Measurements from ENCODE around the gene TNS1. TPM values are rescaled to one million over a fixed set of nuclear protein-coding genes. Genes with fewer than 3 reads are reported as not detected.

The TNS1 gene
- total RNA-seq, 1 donor from 2014 or later: 0.13 TPM

DNA sequence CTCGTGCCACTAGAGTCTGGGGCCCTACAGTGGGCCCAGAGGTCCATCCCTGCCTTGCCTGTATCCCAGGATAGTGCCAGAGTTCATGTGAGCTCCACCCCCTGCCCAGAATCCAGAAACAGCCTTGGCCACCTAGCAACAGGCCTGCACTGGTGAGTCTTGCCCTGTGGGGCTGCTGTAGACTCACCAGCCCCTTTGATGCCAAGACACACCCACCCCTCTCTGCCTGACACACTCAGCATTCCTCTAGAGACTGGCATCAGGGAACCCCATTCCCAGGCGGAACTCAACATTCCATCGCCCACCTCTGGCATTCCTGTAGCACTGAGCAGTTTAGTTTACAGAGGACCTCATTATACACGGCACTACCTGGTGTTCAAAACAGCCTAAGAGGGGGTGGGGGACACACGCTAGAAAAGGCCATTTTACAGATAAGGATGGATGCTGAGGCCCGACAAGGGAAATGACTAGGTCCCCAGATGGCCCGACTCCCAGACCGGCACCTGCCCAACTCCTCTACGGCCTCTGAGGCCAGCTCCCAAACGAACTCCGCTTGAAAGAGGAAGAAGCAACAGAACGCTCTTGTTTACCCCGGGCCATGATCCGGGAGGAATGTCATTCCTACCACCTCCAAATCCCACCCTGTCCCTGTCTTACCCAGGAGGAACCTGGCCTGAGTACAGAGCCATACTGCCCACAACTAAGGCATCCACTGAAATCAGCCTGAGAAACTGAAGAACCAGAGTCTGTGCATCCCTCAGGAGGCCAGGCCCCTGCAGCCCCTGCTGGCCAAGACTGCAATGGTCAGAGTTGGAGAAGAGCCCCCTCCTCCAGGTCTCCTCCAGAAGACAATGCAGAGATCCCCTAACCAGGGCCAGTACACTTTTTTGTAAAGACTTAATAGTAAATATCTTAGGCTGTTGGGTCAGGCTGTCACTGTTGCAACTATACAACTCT lies 180.2 kb downstream of the TNS1 start:
- DNase-seq (no peak), ATAC-seq (ENCODE audit: low read depth) (no peak)
- intact Hi-C loops (cut with micrococcal nuclease): no loop called here
- TF ChIP-seq, protein P1, sequence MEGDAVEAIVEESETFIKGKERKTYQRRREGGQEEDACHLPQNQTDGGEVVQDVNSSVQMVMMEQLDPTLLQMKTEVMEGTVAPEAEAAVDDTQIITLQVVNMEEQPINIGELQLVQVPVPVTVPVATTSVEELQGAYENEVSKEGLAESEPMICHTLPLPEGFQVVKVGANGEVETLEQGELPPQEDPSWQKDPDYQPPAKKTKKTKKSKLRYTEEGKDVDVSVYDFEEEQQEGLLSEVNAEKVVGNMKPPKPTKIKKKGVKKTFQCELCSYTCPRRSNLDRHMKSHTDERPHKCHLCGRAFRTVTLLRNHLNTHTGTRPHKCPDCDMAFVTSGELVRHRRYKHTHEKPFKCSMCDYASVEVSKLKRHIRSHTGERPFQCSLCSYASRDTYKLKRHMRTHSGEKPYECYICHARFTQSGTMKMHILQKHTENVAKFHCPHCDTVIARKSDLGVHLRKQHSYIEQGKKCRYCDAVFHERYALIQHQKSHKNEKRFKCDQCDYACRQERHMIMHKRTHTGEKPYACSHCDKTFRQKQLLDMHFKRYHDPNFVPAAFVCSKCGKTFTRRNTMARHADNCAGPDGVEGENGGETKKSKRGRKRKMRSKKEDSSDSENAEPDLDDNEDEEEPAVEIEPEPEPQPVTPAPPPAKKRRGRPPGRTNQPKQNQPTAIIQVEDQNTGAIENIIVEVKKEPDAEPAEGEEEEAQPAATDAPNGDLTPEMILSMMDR (IDR thresholded peaks at IDR 0.05): no peak
- POLR2A ChIA-PET: no interaction called here
- H3K27me3 Mint-ChIP-seq: no peaks in the 10 kb centered on the region
- H3K27ac Mint-ChIP-seq: no peak overlapping the region
- no peaks in the 10 kb centered on the region for H3K9me3 Mint-ChIP-seq
- no peaks in the 10 kb centered on the region for H3K4me1 Mint-ChIP-seq
- no peaks in the 10 kb centered on the region for H3K36me3 Mint-ChIP-seq (ENCODE audit: low read depth)
- no peak overlapping the region for H3K4me3 Mint-ChIP-seq
- CTCF ChIA-PET: no interaction called here

DNA sequence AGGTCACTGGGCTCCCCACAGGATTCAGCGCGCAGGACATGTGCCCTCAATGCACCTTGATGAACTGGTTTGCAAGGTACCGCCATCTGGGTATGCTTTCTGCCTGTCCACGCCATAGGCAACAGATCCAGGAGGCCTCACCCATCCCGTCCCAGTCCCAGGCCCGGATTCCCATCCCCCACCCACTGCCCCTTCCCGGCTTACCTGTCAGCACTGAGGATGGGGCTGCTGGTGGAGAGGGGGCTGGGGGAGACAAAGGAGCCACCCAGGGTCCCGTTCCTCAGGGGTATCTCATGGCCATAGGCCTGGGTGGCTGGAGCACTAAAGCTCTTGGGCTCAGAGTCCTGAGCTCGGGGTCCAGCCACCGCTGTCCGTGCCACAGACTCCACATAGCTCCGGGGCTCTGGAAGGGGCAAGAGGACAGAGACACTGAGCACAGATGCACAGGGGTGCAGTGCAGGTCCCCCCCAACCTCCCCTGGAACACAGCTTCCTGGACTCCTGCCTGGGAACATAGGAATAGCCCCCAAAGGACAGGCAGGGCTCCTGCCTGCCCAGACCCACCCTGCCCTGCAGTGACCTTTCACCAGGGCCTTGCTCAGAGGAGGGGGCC lies 181.2 kb downstream of the TNS1 start:
- TF ChIP-seq, protein P1 (IDR thresholded peaks at IDR 0.05): no peak
- DNase-seq (no peak), ATAC-seq (ENCODE audit: low read depth) (no peak)
- ChIA-PET POLR2A (no interaction called here), CTCF (no interaction called here)
- intact Hi-C loops (cut with micrococcal nuclease): no loop called here
- Mint-ChIP-seq H3K4me1 (no peaks in the 10 kb centered on the region), H3K4me3 (no peak overlapping the region), H3K36me3 (ENCODE audit: low read depth) (no peaks in the 10 kb centered on the region), H3K9me3 (no peaks in the 10 kb centered on the region), H3K27me3 (no peaks in the 10 kb centered on the region), H3K27ac (no peak overlapping the region)

DNA sequence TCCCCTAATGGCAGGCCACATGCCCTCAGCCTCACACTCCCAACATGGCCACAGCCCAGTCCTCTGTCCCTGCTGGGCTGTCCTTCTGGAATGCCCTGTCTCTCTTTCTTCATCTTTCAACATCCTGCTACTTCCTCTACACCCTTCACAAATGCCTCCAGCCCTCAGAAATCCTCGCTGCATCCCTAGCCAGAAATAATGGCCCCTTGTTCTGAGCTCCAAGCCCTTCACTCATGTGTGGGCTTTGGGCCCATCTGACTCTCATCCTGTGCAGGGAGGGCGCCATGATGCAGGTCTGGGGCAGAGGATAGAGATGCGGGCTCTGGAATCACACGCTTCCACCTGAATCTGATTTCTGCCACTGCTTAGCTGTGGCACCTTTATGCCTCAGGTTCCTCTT lies 181.9 kb downstream of the TNS1 start:
- DNase-seq (no peak), ATAC-seq (ENCODE audit: low read depth) (no peak)
- ChIA-PET POLR2A (no interaction called here), CTCF (no interaction called here)
- Mint-ChIP-seq H3K4me1 (no peaks in the 10 kb centered on the region), H3K27me3 (no peaks in the 10 kb centered on the region), H3K27ac (no peak overlapping the region), H3K4me3 (no peak overlapping the region), H3K9me3 (no peaks in the 10 kb centered on the region), H3K36me3 (ENCODE audit: low read depth) (no peaks in the 10 kb centered on the region)
- intact Hi-C loops (cut with micrococcal nuclease): no loop called here
- TF ChIP-seq, protein P1 (IDR thresholded peaks at IDR 0.05): no peak

DNA sequence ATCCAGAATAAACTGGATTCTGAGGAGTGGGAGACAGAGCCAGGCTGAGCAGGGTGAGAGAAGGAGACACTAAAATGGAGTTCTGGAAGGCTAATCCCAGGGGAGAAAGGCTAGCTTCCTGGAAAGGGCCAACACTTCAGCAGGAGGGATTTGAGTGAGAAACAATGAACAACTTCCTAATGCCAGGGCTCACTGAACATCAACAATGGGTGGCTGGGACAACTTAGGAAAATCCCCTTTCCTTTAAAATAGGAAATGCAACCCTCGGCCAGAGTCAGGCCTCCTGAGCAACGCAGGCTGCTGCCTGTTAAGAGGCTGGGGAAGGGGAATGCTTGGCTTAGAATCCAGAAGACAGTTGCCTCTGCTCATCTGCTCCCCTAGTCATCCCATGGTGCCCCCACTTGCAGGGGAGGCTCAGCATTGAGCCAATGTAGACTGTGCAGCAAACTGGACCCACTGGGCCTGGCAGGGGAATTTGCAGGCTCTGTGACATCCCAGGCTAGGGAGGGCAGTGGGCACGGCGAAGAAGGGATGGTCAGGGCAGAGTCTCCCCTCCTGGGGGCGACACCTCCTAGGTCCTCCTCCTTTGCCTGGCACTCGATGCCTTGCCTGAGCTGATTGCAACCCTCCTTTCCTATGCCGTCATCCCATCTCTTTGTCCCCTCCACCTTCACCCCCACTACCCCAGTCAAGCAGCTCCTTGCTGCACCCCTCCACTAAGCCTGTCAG lies 182.5 kb downstream of the TNS1 start:
- Mint-ChIP-seq H3K4me3 (no peak overlapping the region), H3K9me3 (no peaks in the 10 kb centered on the region), H3K27ac (no peak overlapping the region), H3K27me3 (no peaks in the 10 kb centered on the region), H3K36me3 (ENCODE audit: low read depth) (no peaks in the 10 kb centered on the region), H3K4me1 (no peaks in the 10 kb centered on the region)
- intact Hi-C loops (cut with micrococcal nuclease): no loop called here
- ChIA-PET CTCF (no interaction called here), POLR2A (no interaction called here)
- no peak for ATAC-seq (ENCODE audit: low read depth)
- TF ChIP-seq, protein P1 (IDR thresholded peaks at IDR 0.05): no peak
- DNase-seq: no peak

Data from activated B cell treated with CpG ODN at 0.5 μM for 24 hours (primary cell).